GM19463 (cell line): ENCODE data around the gene KLK14.

Experiments
- ATAC-seq: cut with Tn5 transposase; IDR thresholded peaks from one replicate; pipeline ENCODE4 v1.9.1; 2021; ENCODE audit warnings: mild to moderate bottlenecking, moderate library complexity; ENCODE audit not compliant: unreplicated experiment

The KLK14 gene

DNA sequence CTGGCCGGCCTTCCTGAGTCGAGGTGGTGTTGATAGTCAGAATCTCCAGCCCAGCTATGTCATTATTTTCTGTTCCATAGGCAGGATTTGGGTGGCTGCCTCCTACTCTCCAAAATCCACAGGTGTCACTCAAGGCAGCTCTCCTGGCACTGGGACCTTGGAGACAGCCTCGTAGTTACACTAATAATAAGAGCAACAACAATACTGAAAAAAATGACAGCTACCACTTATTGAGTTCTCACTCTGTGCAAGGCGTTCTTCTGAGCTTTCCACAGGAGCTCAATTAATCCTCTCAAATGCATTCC, 35.7 kb downstream of the KLK14 start:
- ATAC-seq: no peak

DNA sequence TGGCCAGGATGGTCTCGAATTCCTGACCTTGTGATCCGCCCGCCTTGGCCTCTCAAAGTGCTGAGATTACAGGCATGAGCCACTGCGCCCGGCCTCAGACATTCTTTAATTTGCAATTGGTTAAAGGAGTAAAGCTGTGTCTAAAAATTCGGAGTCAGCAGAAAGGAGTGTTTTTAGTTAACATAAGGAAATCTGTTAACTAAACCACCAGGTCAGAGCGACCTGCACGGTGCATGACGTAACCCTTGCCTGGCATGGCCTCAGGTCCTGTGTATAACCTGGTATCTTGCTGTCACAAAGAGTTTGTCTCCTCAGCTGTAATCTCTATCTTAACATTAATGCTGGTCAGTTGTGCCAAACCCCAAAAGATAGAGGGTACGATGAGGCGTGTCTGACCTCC, 38.4 kb downstream of the KLK14 start:
- no peak for ATAC-seq

DNA sequence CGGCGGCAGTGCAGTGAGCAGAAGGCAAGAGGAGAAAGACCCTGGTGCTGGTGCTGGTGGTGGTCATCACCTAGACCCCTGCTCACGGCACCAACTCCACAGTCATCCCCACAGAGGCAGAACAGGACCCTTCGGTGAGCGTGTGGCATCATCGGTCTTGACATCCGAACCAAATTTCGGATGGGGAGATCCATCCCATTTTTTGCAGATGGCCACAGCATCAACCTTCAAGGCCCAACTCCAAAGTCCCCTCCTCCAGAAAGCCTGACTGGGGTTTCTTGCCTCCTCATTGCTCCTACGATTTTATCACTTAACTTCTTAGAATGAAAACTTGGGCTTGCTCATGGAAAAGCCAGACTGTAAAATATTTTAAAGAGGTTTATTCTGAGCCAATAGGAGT, 39.2 kb downstream of the KLK14 start:
- ATAC-seq: no peak

DNA sequence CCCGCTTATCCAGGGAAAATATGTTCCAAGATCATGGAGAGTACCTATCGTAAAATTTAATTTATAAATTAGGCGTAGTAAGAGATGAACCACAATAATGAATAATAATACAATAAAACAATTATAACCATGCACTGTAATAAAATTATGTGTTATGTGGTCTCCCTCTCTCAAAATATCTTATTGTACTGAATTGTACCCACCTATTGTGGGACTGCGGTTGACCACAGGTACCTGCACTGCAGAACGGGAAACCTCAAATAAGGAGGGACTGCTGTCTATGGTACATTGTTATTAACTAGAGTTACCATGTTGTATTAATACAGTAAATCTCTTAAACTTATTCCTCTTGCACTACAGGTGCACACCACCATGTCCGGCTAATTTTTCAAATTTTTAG, 42.5 kb downstream of the KLK14 start:
- ATAC-seq: no peak

DNA sequence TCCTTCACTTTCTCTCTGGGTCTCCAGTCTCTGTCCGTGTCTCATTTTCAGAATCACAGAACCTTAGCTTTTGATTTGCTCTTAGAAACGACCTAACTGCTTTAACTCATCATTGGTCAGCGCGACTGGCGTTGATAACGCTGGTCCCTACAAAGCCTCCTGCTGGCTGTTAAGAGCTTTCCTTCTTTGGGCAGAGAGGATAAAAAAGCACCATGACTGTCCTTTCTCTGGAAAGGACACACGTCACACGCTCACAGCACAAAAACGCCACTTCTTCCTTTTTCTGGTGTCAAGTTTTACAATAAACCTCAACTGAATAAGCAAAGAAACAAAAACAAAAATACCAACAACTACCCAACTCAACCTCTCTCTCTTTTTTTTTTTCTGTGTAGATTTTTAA, 46.2 kb downstream of the KLK14 start:
- no peak for ATAC-seq

DNA sequence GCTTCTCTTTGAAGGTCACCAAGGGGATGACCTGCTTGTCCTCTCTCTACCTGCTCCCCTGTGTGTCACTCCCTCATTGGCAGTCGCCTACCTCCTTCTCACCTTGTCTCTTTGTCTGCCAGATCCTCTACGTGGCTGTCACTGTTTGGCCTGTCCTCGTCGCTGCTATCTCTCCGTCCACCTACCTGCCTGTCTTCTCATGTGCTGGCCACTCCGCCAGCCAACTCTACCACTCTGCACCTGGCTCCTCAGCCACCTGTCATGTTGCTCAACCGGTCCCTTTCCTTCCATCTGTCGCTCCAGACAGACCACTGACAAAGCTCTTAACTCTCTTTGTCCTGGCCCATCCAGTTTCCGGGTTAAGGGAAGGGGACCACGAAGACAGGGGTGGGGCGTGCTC, 48.0 kb downstream of the KLK14 start, which contains the start of gene KLK12:
Gene KLK12, minus strand, starts transcription at position 299 of the 400 bp plus-strand sequence. CDS start 381 bp downstream, outside the sequence.
- ATAC-seq: no peak

DNA sequence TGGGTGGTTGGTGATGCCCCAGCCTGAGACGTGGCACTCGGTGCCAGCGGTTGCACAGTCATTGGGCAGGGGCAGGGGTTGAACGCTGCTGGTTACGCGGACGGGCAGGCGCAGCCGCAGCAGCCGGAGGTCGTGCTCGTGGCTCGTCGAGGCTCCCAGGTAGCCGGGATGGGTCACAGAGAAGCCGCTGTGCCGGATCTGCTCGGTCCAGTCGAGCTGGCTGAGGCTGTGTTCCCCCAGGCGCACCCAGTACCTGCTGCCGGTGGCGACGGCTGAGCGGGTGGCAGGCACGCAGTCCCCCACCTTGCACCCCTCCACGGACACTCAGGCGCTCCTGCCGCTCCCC, 50.8 kb downstream of the KLK14 start:
- ATAC-seq: no peak

DNA sequence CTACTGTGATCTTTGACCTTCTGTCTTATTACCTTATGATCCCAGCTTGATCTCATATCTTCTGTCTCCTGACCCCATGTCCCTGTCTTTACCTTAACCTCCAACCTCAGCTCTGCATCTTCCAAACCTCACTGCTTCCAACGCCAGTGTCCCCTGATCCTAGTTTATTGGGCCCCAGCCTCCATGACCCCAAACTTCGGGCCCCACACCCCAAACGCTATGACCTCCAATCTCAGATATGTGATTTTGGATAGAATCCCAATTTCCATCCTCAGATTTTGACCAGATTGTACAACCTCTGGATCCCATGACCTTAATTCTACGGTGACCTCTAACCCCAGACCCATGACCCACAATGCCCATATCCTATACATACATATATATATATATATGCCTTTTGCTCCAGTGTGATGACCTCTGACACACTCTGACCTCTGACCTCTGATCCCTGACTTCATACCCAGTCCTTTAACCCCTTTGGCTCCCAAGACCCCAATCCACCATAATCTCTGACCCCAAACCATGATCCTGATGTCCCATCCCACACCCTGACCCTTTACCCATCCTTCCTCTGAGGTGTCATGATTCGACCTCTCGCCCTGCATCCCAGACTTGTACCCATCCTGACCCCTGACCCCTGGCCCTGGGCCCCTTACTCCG, 51.3 kb downstream of the KLK14 start:
- ATAC-seq: no peak

DNA sequence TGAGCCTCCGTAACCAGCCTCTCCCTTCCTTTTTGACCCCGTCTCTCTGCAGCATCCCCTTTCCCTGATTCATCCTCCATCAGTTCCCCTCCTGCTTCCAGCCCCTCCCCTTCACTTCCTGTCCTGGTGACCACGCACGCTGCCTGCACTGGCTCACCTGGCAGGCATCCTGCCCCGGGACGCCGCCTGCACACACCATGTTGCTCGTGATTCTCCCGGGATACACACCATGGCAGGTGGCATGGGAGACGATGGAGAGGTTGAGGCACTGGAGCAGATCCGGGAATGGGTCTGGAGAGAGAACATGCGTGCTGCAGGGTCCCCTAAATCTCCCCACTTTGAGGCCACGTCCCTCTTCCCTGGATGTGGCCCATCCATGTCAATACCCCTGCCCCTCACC, 52.1 kb downstream of the KLK14 start:
- no peak for ATAC-seq

DNA sequence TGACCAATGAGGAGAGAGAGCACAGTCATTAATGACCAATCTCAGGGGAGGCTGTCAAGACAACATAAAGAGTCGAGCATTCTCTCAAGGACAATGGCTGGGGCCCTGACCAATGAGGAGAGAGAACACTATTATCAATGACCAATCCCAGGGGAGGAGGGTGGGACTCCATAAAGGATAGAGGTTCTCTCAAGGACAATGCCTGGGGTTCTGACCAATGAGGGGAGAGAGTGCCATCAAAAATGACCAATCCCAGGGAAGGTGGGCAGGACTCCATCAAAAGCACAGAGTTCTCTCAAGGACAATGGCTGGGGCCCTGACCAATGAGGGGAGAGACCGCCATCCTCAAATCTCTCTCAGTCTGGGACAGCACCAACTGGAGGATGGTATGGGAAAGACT, 53.0 kb downstream of the KLK14 start:
- no peak for ATAC-seq
